Esophagus muscularis mucosa (tissue), 4 donors: ENCODE results near the gene OR5T3. TPM values are rescaled to one million over a fixed set of nuclear protein-coding genes. Genes with fewer than 3 reads are reported as not detected.

Source experiments
- DNase-seq: peaks from one replicate; pipeline ENCODE4 v3.0.0-alpha.2; 2017; ENCODE audit errors: extremely low spot score
- H3K27ac ChIP-seq, 4 donors: fragments of 200-600 bp; sonication (generic); replicated peaks in 1 of 4; 1 replicate in 3 of 4; 2 replicates in 1 of 4; pipeline ENCODE4 v1.5.1; 2016 to 2019; ENCODE audit warnings: mild to moderate bottlenecking in 1 of 4
- H3K27me3 ChIP-seq, 4 donors: fragments of 200-600 bp; sonication (generic); one replicate each; pipeline versions ENCODE4 v1.5.1 to v1.6.0; 2016 to 2019
- H3K36me3 ChIP-seq, 4 donors: fragments of 200-600 bp; sonication (generic); one replicate each; pipeline ENCODE4 v1.5.1; 2016 to 2019
- H3K4me1 ChIP-seq, 4 donors: fragments of 200-600 bp; sonication (generic); one replicate each; pipeline ENCODE4 v1.5.1; 2016 to 2019
- H3K4me3 ChIP-seq, 4 donors: fragments of 200-600 bp; sonication (generic); 1 replicate in 2 of 4; 2 replicates in 2 of 4; pipeline ENCODE4 v1.5.1; 2016 to 2019; ENCODE audit warnings: mild to moderate bottlenecking in 4 of 4, moderate library complexity in 1 of 4
- H3K9me3 ChIP-seq, 4 donors: fragments of 200-600 bp; sonication (generic); 1 replicate in 3 of 4; 2 replicates in 1 of 4; pipeline ENCODE4 v1.5.1; 2016 to 2019
- CTCF ChIP-seq, 3 experiments: fragments of 200-600 bp in 2 of 3; fragments of 450-650 bp in 1 of 3; sonication (generic) in 2 of 3; IDR thresholded peaks; one replicate each; pipeline ENCODE4 v1.5.1; 2017 to 2019; ENCODE audit warnings: antibody characterized with exemption in 3 of 3, mild to moderate bottlenecking in 2 of 3, moderate library complexity in 1 of 3
- EP300 ChIP-seq: sonication (generic); formaldehyde crosslinking; IDR thresholded peaks from one replicate; pipeline ENCODE4 v1.6.1; 2017; ENCODE audit warnings: antibody characterized with exemption
- POLR2A ChIP-seq: fragments of 450-650 bp; IDR thresholded peaks from one replicate; pipeline ENCODE4 v1.6.1; 2017; ENCODE audit warnings: antibody characterized with exemption, moderate library complexity, mild to moderate bottlenecking, low read depth
- POLR2AphosphoS5 ChIP-seq, 2 donors: sonication (generic); formaldehyde crosslinking; IDR thresholded peaks; one replicate each; pipeline ENCODE4 v1.6.1; 2017; ENCODE audit warnings: antibody characterized with exemption in 2 of 2
- WGBS: methylation state at CpG from one replicate; pipeline ENCODE4 v1.1.5; 2018; 5-methylcytosine and 5-hydroxymethylcytosine counted together
- intact Hi-C: fragments of 100-400 bp; cut with DNase I; formaldehyde crosslinking; loops from one replicate; pipeline ENCODE4 v1.15.1; 2023
- total RNA-seq, 4 donors: library from RNA; depleted of rRNA; stranded (reverse); fragments of >200 nt; gene quantifications; one replicate each; pipeline versions ENCODE4 v1.1.0 to v1.2.1, GENCODE V29; 2016

OR5T3 gene
- total RNA-seq, 4 donors from 2014 or later: not detected

- no peak within 1 kb of the TSS for H3K27ac ChIP-seq
- intact Hi-C loops: no loop called here
- H3K27me3 ChIP-seq: no peaks in the 10 kb centered on the region
Observed at GRCh38 chr11:56273854-56274253, 21.8 kb downstream of the OR5T3 start, which contains the start of gene OR5T1. TSS of gene OR5T1 (plus strand) at chr11:56274154. CDS start at chr11:56275639, 1,485 bp downstream.

GRCh38 chr11:56292154-56292553 is 40.1 kb downstream of the OR5T3 start, which contains the start of gene OR8H1:
TSS of gene OR8H1 (minus strand) at chr11:56292254. CDS start at chr11:56291062, 1,192 bp downstream.
- Histone ChIP-seq H3K4me3 (no peak within 1 kb of the TSS), H3K9me3 (no peaks in the 10 kb centered on the region), H3K27me3 (no peaks in the 10 kb centered on the region), H3K36me3 (no peaks in the 10 kb centered on the region), H3K27ac (no peak within 1 kb of the TSS), H3K4me1 (no peaks in the 10 kb centered on the region)
- 64% methylated on average over 2 of the region's 2 CpGs for WGBS
- intact Hi-C loops: no loop called here
- TF ChIP-seq EP300 (no peak), CTCF (IDR thresholded peaks at IDR 0.05) (no peak), POLR2AphosphoS5 (IDR thresholded peaks at IDR 0.05) (no peak), POLR2A (no peak)
- DNase-seq: no peak

More at GRCh38 chr11:56273854-56274253, 21.8 kb downstream of the OR5T3 start, which contains the start of gene OR5T1:
- H3K36me3 ChIP-seq: no peaks in the 10 kb centered on the region
- H3K4me3 ChIP-seq: no peak within 1 kb of the TSS
- H3K9me3 ChIP-seq: no peaks in the 10 kb centered on the region
- TF ChIP-seq POLR2AphosphoS5 (IDR thresholded peaks at IDR 0.05) (no peak), POLR2A (no peak), EP300 (no peak), CTCF (IDR thresholded peaks at IDR 0.05) (no peak)
- no peak for DNase-seq
- H3K4me1 ChIP-seq: no peaks in the 10 kb centered on the region

GRCh38 chr11:56296898-56297297 is 44.8 kb downstream of the OR5T3 start:
- DNase-seq: no peak
- Histone ChIP-seq H3K27me3 (no peaks in the 10 kb centered on the region), H3K4me1 (no peaks in the 10 kb centered on the region), H3K9me3 (no peaks in the 10 kb centered on the region), H3K4me3 (no peak overlapping the region), H3K27ac (no peak overlapping the region), H3K36me3 (no peaks in the 10 kb centered on the region)
- TF ChIP-seq POLR2A (no peak), EP300 (no peak), POLR2AphosphoS5 (IDR thresholded peaks at IDR 0.05) (no peak), CTCF (IDR thresholded peaks at IDR 0.05) (no peak)
- WGBS: 84% methylated on average over 4 of the region's 4 CpGs
- intact Hi-C loops: no loop called here

Other genes starting within 250 kb of the OR5T3 start
- gene OR5AS1, start 224.6 kb upstream of the OR5T3 start, total RNA-seq: not detected
- not detected for gene OR8I2, start 158.9 kb upstream of the OR5T3 start, total RNA-seq
- gene OR8H2, start 148.6 kb upstream of the OR5T3 start, total RNA-seq: not detected
- not detected for gene OR8H3, start 129.9 kb upstream of the OR5T3 start, total RNA-seq
- gene OR8J3, start 112.1 kb upstream of the OR5T3 start, total RNA-seq: not detected
- gene OR8K5, start 91.9 kb upstream of the OR5T3 start, total RNA-seq: not detected
- gene OR5J2, start 75.6 kb upstream of the OR5T3 start, total RNA-seq: not detected
- gene OR5T2, start 18.0 kb upstream of the OR5T3 start, total RNA-seq: not detected
- gene OR5T1, start 21.9 kb downstream of the OR5T3 start, total RNA-seq: not detected
- not detected for gene OR8H1, start 40.0 kb downstream of the OR5T3 start, total RNA-seq
- gene OR8K3, start 62.9 kb downstream of the OR5T3 start, total RNA-seq: not detected
- gene OR8K1, start 93.8 kb downstream of the OR5T3 start, total RNA-seq: not detected
- gene OR8J1, start 102.0 kb downstream of the OR5T3 start, total RNA-seq: not detected
- not detected for gene OR8U1, start 123.4 kb downstream of the OR5T3 start, total RNA-seq
- gene OR5AL1, start 160.4 kb downstream of the OR5T3 start, total RNA-seq: not detected
- not detected for gene OR5M3, start 221.1 kb downstream of the OR5T3 start, total RNA-seq
- not detected for gene OR5M8, start 239.1 kb downstream of the OR5T3 start, total RNA-seq